Gastrocnemius medialis (tissue), 4 donors: ENCODE data around the gene TNFRSF6B.

Experiments
- POLR2A ChIP-seq, 2 donors: fragments of 450-650 bp; IDR thresholded peaks; one replicate each; pipeline ENCODE4 v1.6.1; 2017; ENCODE audit warnings: antibody characterized with exemption in 2 of 2, mild to moderate bottlenecking in 2 of 2, moderate library complexity in 2 of 2
- TF ChIP-seq, protein P1 (sequence below), 5 experiments: fragments of 450-650 bp in 3 of 5; fragments of 200-600 bp in 2 of 5; sonication (generic) in 2 of 5; IDR thresholded peaks in 4 of 5; conservative IDR thresholded peaks in 1 of 5; 1 replicate in 4 of 5; 2 replicates in 1 of 5; pipeline ENCODE4 v1.5.1; 2016 to 2019; ENCODE audit warnings: antibody characterized with exemption in 5 of 5, mild to moderate bottlenecking in 3 of 5, moderate library complexity in 3 of 5

DNA sequence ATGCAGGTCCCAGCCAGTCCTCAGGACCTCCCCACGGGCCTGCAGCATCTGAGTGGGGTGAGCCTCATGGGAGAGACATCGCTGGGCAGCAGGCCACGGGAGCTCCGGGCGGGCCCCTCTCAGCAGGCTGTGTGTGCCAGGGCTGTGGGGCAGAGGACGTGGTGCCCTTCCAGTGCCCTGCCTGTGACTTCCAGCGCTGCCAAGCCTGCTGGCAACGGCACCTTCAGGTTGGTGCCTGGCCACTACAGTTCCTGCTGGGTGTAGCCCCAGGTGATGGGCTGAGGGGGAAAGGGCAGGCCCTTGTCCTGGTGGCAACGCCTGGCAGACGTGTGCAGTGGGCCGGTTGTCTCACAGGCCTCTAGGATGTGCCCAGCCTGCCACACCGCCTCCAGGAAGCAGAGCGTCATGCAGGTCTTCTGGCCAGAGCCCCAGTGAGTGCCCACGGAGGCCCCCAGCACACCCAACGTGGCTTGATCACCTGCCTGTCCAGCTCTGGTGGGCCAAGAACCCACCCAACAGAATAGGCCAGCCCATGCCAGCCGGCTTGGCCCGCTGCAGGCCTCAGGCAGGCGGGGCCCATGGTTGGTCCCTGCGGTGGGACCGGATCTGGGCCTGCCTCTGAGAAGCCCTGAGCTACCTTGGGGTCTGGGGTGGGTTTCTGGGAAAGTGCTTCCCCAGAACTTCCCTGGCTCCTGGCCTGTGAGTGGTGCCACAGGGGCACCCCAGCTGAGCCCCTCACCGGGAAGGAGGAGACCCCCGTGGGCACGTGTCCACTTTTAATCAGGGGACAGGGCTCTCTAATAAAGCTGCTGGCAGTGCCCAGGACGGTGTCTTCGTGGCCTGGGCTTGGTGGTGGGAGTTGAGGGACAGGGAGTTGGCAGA, 787 bp upstream of the TNFRSF6B start:
- TF ChIP-seq, protein P1, sequence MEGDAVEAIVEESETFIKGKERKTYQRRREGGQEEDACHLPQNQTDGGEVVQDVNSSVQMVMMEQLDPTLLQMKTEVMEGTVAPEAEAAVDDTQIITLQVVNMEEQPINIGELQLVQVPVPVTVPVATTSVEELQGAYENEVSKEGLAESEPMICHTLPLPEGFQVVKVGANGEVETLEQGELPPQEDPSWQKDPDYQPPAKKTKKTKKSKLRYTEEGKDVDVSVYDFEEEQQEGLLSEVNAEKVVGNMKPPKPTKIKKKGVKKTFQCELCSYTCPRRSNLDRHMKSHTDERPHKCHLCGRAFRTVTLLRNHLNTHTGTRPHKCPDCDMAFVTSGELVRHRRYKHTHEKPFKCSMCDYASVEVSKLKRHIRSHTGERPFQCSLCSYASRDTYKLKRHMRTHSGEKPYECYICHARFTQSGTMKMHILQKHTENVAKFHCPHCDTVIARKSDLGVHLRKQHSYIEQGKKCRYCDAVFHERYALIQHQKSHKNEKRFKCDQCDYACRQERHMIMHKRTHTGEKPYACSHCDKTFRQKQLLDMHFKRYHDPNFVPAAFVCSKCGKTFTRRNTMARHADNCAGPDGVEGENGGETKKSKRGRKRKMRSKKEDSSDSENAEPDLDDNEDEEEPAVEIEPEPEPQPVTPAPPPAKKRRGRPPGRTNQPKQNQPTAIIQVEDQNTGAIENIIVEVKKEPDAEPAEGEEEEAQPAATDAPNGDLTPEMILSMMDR (IDR thresholded peaks at IDR 0.05 in 4 of 5, conservative IDR thresholded peaks at IDR 0.05 in 1 of 5) = no peak
- TF ChIP-seq POLR2A (IDR thresholded peaks at IDR 0.05) = no peak
